Measurements from ENCODE around the gene UNC13D.

Gene UNC13D

GRCh38 chr17:75825149-75825552 is 19.1 kb downstream of the UNC13D start:
- no peak for TF ChIP-seq CTCF (IDR thresholded peaks at IDR 0.05; ENCODE audit: low read depth, low read length)
- H3K27me3 ChIP-seq (ENCODE audit: insufficient read depth, low read depth, severe bottlenecking) = no peaks in the 10 kb centered on the region
- no peak overlapping the region; the same call in 1 of the 2 replicates for H3K27ac ChIP-seq
- H3K4me3 ChIP-seq (ENCODE audit: low read depth, low read length) = no peak overlapping the region
- no peak for DNase-seq
- H3K36me3 ChIP-seq = peaks cover 68% of the 10 kb centered on the region
- no peaks in the 10 kb centered on the region for H3K9me3 ChIP-seq (ENCODE audit: severe bottlenecking)

- Histone ChIP-seq H3K9me3 (ENCODE audit: severe bottlenecking) (no peaks in the 10 kb centered on the region), H3K4me3 (ENCODE audit: low read depth, low read length) (no peak overlapping the region), H3K36me3 (peaks cover 73% of the 10 kb centered on the region), H3K27me3 (ENCODE audit: insufficient read depth, low read depth, severe bottlenecking) (no peaks in the 10 kb centered on the region), H3K27ac (no peak overlapping the region)
- no peak for DNase-seq
- no peak for TF ChIP-seq CTCF (IDR thresholded peaks at IDR 0.05; ENCODE audit: low read depth, low read length)
These were observed 19.5 kb downstream of the UNC13D start for GRCh38 chr17:75824666-75825065.

- TF ChIP-seq CTCF (IDR thresholded peaks at IDR 0.05; ENCODE audit: low read depth, low read length) = no peak
- DNase-seq = no peak
- Histone ChIP-seq H3K9me3 (ENCODE audit: severe bottlenecking) (no peaks in the 10 kb centered on the region), H3K4me3 (ENCODE audit: low read depth, low read length) (no peak overlapping the region), H3K36me3 (peaks cover 78% of the 10 kb centered on the region), H3K27me3 (ENCODE audit: insufficient read depth, low read depth, severe bottlenecking) (no peaks in the 10 kb centered on the region), H3K27ac (no peak overlapping the region)
These were observed 20.1 kb downstream of the UNC13D start for GRCh38 chr17:75824050-75824552.

GRCh38 chr17:75823257-75824041 is 20.8 kb downstream of the UNC13D start:
- Histone ChIP-seq H3K27ac (no peak overlapping the region), H3K36me3 (peaks cover 78% of the 10 kb centered on the region)

GRCh38 chr17:75822800-75823166 is 21.4 kb downstream of the UNC13D start:
- Histone ChIP-seq H3K4me3 (ENCODE audit: low read depth, low read length) (no peak overlapping the region), H3K9me3 (ENCODE audit: severe bottlenecking) (no peaks in the 10 kb centered on the region), H3K27ac (no peak overlapping the region; the same call in 1 of the 2 replicates), H3K36me3 (peaks cover 82% of the 10 kb centered on the region), H3K27me3 (ENCODE audit: insufficient read depth, low read depth, severe bottlenecking) (no peaks in the 10 kb centered on the region)
- TF ChIP-seq CTCF (IDR thresholded peaks at IDR 0.05; ENCODE audit: low read depth, low read length) = no peak
- DNase-seq = no peak

More at GRCh38 chr17:75823257-75824041, 20.8 kb downstream of the UNC13D start:
- DNase-seq = peak; percentile 8
- H3K9me3 ChIP-seq (ENCODE audit: severe bottlenecking) = no peaks in the 10 kb centered on the region
- no peak for TF ChIP-seq CTCF (IDR thresholded peaks at IDR 0.05; ENCODE audit: low read depth, low read length)
- H3K4me3 ChIP-seq (ENCODE audit: low read depth, low read length) = no peak overlapping the region
- no peaks in the 10 kb centered on the region for H3K27me3 ChIP-seq (ENCODE audit: insufficient read depth, low read depth, severe bottlenecking)

Data from WERI-Rb-1 (cell line).